ENCODE data around the gene TACSTD2. TPM values are rescaled to one million over a fixed set of nuclear protein-coding genes. Genes with fewer than 3 reads are reported as not detected.
"Not testable (repeated sequence)": the region's sequence is repeated elsewhere in the genome, so short reads cannot be mapped to it uniquely, and the experiment has no call there.

TACSTD2 gene
- total RNA-seq, 1 donor from 2014 or later: 65.3 TPM

GRCh38 chr1:58587667-58588066 is 10.6 kb upstream of the TACSTD2 start:
- DNase-seq: no peak

GRCh38 chr1:58586271-58586670 is 9.2 kb upstream of the TACSTD2 start:
- peak; percentile 73 for DNase-seq

GRCh38 chr1:58585581-58586151 is 8.6 kb upstream of the TACSTD2 start:
- no peak for DNase-seq

DNA sequence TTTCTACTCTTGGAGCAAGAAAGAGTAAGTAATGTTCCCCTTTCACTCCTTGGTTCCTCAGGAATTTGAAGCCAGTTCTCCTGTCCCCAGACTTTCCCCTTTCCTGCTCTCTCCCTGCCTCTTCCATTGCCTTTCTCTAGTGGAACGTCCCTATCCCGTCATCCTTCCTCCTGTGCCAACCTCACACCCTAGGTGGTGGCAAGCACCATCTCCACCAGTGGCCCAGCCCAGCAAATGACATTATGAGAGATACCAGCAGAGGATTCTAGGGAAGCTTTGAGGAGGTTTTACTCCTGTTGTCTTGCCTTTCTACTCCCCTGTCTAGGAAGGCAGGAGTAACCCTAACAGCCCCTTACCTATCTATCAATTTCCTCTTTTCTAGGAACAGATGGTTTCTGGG is 8.1 kb upstream of the TACSTD2 start:
- DNase-seq: no peak

GRCh38 chr1:58584082-58584895 is 7.2 kb upstream of the TACSTD2 start:
- no peak for DNase-seq

DNA sequence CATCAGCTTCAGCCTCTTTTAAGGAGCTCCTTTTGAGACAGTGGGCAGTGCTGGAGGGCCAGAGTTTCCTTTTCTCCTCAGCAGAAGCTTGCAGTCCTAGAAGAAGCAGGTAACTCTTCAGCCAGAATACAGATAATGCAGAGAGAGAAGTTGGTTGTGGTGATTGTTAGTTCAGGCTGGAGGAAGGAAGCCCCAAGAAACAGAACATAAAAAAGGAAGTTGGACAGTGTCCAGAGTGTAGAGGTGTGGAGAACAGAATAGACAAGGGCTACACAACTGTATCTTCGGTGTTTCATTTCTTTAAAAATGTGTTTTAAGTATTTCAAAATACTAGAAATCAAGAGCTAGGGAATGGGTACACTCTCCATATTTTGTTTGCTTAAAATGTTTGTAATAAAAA is 6.4 kb upstream of the TACSTD2 start:
- no peak for DNase-seq

DNA sequence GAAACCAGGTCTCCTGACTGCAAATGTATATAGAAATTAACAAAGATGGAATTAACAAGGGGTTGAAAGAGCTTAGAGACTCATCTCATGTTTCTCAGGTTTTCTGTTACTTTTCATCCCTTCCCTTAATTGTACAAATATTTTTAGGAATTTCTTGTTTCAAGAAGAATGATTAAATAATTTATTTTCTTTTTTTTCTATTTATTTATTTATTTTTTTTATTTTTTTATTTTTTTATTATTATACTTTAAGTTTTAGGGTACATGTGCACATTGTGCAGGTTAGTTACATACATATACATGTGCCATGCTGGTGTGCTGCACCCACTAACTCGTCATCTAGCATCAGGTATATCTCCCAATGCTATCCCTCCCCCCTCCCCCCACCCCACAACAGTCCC is 5.1 kb upstream of the TACSTD2 start:
- not testable (repeated sequence) for DNase-seq

DNA sequence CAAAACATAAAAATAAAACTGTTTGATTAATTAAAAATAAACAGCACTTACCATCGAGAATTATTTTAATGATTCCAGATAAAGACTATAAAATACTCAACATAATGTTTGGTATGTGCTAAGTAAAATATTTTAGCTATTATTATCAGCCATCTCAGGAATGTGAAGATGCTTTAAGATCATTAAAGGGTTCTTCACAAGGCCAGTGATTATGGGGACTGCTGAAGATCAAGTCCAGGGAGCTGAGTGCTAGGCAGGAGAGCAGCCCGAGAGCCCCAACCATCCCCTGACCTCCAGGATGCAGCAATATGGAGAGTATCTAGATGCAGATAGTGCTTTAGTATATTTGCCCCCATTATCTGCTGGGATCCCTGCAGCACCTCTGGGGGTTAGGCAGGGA is 4.6 kb upstream of the TACSTD2 start:
- no peak for DNase-seq

GRCh38 chr1:58580186-58580585 is 3.1 kb upstream of the TACSTD2 start:
- no peak for DNase-seq

- no peak for DNase-seq
These were observed 590 bp upstream of the TACSTD2 start for GRCh38 chr1:58577654-58578030.

DNA sequence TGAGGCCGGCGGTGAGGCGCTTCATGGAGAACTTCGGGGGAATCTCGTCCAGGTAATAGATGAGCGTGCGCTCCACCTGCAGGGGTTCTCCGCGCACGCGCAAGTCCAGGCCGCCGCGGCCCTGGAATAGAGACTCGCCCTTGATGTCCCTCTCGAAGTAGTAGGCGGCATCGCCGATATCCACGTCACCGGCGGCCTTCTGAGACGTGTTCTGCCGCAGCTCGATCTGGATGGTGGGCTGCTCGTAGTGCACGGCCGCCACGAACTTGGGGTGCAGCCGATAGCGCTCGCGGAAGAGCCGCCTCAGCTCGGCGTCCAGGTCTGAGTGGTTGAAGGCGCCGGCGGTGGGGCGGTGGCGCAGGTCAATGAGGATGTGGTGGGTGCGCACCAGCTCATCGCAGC is 726 bp downstream of the TACSTD2 start:
- no peak for DNase-seq

DNA sequence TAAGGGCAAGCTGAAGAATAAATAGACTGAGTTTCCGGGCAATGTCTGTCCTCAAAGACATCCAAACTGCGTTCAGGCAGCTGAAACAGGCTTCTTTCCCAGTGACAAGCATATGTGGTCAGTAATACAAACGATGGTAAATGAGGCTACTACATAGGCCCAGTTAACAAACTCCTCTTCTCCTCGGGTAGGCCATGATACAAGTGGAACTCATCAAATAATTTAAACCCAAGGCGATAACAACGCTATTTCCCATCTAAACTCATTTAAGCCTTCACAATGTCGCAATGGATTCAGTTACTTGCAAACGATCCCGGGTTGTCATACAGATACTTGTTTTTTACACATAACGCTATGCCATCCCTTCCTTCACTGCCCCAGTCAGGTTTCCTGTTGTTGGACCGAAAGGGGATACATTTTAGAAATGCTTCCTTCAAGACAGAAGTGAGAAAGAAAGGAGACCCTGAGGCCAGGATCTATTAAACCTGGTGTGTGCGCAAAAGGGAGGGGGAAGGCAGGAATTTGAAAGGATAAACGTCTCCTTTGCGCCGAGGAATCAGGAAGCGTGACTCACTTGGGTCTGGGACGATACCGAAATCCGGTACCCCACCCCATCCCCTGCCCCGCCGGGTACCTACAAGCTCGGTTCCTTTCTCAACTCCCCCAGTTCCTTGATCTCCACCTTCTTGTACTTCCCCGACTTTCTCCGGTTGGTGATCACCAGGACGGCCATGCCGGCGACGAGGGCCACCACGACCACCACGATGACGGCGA is 1.3 kb downstream of the TACSTD2 start:
- no peak for DNase-seq

GRCh38 chr1:58574816-58575215 is 2.2 kb downstream of the TACSTD2 start:
- DNase-seq: no peak

DNA sequence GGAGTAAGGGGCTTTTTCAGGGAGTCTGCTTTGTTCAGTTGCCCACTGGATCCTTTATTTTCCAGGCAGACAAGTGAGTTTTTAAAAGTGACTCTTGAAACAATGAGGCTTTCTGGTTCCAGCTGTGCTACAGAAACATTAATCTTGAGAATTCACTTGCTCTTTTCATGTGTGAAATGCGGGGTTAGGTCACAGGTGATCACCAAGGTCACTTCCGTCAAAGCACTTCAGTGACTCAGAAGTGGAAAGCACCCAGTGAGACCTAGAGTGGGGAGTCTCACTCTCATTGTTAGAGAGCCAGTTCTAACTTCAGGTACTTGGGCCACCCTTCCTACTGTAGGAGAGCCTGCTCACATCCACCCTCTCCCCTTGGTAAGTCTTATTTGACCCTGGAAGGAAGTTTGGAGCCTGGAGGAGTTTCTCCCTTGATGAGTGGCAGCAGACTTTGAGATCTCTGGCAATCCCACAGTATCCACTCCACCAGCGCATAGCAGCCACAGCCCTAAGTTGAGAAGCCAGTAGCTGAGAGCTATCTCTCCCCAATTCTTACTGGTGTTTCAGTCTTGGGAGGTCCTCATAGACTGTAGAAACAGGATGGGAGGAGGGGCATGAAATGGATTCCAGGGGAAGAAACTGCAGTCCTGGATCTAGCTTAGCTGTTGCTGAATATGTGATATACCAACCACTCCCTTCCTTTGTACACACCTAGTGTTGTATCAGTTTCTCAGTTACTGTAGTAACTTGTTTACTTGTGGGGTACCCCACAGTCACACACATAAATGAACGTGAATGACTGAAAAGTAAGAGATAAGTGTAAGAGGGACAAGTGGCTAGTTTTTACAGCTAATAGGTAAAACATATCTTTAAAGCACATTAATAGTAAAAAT is 3.1 kb downstream of the TACSTD2 start:
- DNase-seq: no peak

- no peak for DNase-seq
These were observed 3.9 kb downstream of the TACSTD2 start for GRCh38 chr1:58573138-58573537.

DNA sequence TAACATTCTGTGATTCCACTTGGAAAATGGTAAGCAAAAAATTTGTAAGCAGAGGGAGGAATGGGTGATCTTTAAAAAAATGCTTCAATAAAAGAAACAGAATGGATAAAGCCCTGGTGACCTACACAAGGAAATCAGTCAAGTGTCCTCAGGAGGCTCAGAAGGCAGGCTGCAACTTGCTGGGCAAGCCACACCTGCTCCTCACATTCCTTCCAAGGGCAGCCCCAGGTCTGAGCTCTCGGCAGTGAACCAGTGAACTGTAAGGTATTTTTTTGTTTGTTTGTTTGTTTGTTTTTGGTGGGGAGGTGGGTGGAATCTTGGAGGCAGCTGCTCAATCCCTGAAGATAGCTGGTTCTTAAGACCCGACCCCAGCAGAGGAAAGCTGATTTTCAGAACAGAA is 4.4 kb downstream of the TACSTD2 start:
- no peak for DNase-seq

GRCh38 chr1:58571616-58572015 is 5.4 kb downstream of the TACSTD2 start:
- no peak for DNase-seq

GRCh38 chr1:58570817-58571216 is 6.2 kb downstream of the TACSTD2 start:
- no peak for DNase-seq

DNA sequence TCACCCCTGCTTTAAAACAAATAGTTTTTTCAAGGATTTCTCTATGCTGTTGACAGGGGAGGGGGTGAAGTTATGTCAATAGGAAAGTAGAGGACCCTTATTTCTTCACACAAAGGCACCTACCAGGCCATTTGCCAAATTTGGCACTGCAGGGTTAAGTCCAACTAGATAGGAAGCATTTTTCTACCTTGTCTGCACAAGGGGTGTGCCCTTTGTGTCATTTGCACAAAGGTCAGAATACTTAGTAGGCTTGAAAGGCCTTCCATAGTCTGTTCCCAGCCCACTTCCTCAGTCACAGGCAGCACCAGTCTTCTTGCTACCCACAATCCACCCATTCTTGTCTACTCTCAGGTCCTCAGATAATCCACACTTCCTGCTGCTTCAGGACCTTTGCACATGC is 7.0 kb downstream of the TACSTD2 start:
- no peak for DNase-seq

DNA sequence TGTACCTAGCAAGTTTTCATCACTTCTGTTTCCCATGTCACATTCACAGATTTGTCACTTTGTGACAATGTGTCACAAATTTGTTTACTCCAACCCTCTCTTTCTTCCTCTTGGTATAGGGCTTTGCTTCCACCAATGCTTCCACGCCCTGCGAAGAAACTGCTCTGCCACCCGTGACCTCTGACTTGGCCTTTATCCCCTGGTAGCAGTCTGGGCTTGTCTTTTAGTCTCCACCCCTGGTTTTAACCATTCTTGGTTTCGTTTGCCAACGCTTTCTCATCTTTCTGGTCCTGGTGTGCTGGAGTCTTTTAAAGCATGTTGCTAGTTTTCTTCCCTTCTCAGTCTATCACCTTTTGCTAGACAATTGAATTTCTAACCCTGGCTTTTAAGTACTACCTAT is 8.1 kb downstream of the TACSTD2 start:
- DNase-seq: no peak

- DNase-seq: no peak
These were observed 8.7 kb downstream of the TACSTD2 start for GRCh38 chr1:58568271-58568860.

- no peak for DNase-seq
These were observed 10.7 kb downstream of the TACSTD2 start for GRCh38 chr1:58566339-58566738.
